Gastroesophageal sphincter (tissue), 4 donors: ENCODE measurements around the gene CCDC91. TPM values are rescaled to one million over a fixed set of nuclear protein-coding genes. Genes with fewer than 3 reads are reported as not detected.

Source experiments
- ATAC-seq: fragments of 150-250 bp; one replicate; pipeline ENCODE4 v1.9.1; 2016; ENCODE audit warnings: mild to moderate bottlenecking, moderate library complexity
- H3K27ac ChIP-seq, 4 donors: fragments of 200-600 bp; sonication (generic) in 3 of 4; 1 replicate in 3 of 4; 2 replicates in 1 of 4; pipeline ENCODE4 v1.5.1; 2016 to 2019
- H3K27me3 ChIP-seq: fragments of 200-600 bp; sonication (generic); one replicate; pipeline ENCODE4 v1.5.1; 2019
- H3K36me3 ChIP-seq, 2 donors: fragments of 200-600 bp; sonication (generic); one replicate each; pipeline ENCODE4 v1.5.1; 2019; ENCODE audit warnings: control low read depth in 1 of 2
- H3K4me1 ChIP-seq, 3 donors: fragments of 200-600 bp; sonication (generic); 1 replicate in 2 of 3; 2 replicates in 1 of 3; pipeline ENCODE4 v1.5.1; 2016 to 2019; ENCODE audit warnings: control low read depth in 2 of 3
- H3K4me3 ChIP-seq, 2 donors: fragments of 200-600 bp; sonication (generic); one replicate each; pipeline ENCODE4 v1.5.1; 2019; ENCODE audit warnings: mild to moderate bottlenecking in 1 of 2, moderate library complexity in 1 of 2
- H3K9me3 ChIP-seq, 3 donors: fragments of 200-600 bp; sonication (generic); one replicate each; pipeline ENCODE4 v1.5.1; 2017 to 2019; ENCODE audit warnings: control low read depth in 2 of 3
- EP300 ChIP-seq: sonication (generic); formaldehyde crosslinking; IDR thresholded peaks from one replicate; pipeline ENCODE4 v1.6.1; 2017; ENCODE audit warnings: antibody characterized with exemption, mild to moderate bottlenecking
- POLR2A ChIP-seq, 2 donors: fragments of 450-650 bp; IDR thresholded peaks; one replicate each; pipeline ENCODE4 v1.6.1; 2017; ENCODE audit warnings: antibody characterized with exemption in 2 of 2, mild to moderate bottlenecking in 2 of 2, moderate library complexity in 1 of 2
- POLR2AphosphoS5 ChIP-seq: sonication (generic); formaldehyde crosslinking; IDR thresholded peaks from one replicate; pipeline ENCODE4 v1.6.1; 2017; ENCODE audit warnings: antibody characterized with exemption
- WGBS, 2 donors: methylation state at CpG; one replicate each; pipeline ENCODE4 v1.1.5; 2018; ENCODE audit warnings: low coverage in 1 of 2; 5-methylcytosine and 5-hydroxymethylcytosine counted together
- total RNA-seq, 4 donors: library from RNA; depleted of rRNA; stranded (reverse); fragments of >200 nt; gene quantifications; one replicate each; pipeline ENCODE4 v1.1.0, GENCODE V29; 2016
- TF ChIP-seq, protein P1 (sequence below), 4 experiments: fragments of 200-600 bp in 2 of 4; fragments of 450-650 bp in 2 of 4; sonication (generic) in 1 of 4; IDR thresholded peaks; one replicate each; pipeline ENCODE4 v1.5.1; 2017 to 2019; ENCODE audit warnings: antibody characterized with exemption in 4 of 4, mild to moderate bottlenecking in 2 of 4, moderate library complexity in 2 of 4

Gene CCDC91
- total RNA-seq, 4 donors from 2014 or later, result 53.1 to 93.4 (median 64.0) TPM

- no peak for ATAC-seq
- Histone ChIP-seq H3K9me3 (peaks cover 0 to 31% (median 0%) of the 10 kb centered on the region in 3 donors), H3K27me3 (no peaks in the 10 kb centered on the region), H3K4me3 (no peak overlapping the region), H3K4me1 (no peaks in the 10 kb centered on the region), H3K36me3 (peaks cover 0 to 13% of the 10 kb centered on the region in 2 donors), H3K27ac (no peak overlapping the region)
- TF ChIP-seq POLR2A (IDR thresholded peaks at IDR 0.05) (no peak), EP300 (no peak), POLR2AphosphoS5 (no peak)
- TF ChIP-seq, protein P1, sequence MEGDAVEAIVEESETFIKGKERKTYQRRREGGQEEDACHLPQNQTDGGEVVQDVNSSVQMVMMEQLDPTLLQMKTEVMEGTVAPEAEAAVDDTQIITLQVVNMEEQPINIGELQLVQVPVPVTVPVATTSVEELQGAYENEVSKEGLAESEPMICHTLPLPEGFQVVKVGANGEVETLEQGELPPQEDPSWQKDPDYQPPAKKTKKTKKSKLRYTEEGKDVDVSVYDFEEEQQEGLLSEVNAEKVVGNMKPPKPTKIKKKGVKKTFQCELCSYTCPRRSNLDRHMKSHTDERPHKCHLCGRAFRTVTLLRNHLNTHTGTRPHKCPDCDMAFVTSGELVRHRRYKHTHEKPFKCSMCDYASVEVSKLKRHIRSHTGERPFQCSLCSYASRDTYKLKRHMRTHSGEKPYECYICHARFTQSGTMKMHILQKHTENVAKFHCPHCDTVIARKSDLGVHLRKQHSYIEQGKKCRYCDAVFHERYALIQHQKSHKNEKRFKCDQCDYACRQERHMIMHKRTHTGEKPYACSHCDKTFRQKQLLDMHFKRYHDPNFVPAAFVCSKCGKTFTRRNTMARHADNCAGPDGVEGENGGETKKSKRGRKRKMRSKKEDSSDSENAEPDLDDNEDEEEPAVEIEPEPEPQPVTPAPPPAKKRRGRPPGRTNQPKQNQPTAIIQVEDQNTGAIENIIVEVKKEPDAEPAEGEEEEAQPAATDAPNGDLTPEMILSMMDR (IDR thresholded peaks at IDR 0.05), result no peak
Observed at GRCh38 chr12:28290262-28290661, 100.0 kb downstream of the CCDC91 start.

DNA sequence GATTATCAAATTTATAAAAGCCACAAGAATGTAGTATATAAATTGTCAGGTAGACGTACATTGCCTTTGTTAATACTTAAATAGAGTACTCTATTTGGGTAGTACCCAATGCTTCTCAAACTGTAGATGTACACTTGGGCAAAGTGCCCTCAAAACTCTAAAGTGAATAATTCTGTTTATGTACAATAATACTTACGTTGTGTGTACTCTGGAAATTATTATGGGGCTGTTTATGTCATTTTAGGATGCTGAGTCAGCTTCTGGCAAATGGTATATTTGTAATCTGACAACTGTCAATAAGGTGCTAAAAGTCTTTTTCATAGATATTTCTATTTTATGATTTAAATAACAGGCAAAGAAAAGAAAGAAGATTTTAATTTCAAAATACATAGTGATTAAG, 102.4 kb downstream of the CCDC91 start:
- Histone ChIP-seq H3K27me3 (no peaks in the 10 kb centered on the region), H3K9me3 (peaks cover 0 to 31% (median 0%) of the 10 kb centered on the region in 3 donors), H3K4me3 (no peak overlapping the region), H3K4me1 (no peaks in the 10 kb centered on the region), H3K27ac (no peak overlapping the region), H3K36me3 (peaks cover 0 to 13% of the 10 kb centered on the region in 2 donors)
- ATAC-seq, result no peak
- TF ChIP-seq POLR2A (IDR thresholded peaks at IDR 0.05) (no peak), EP300 (no peak), POLR2AphosphoS5 (no peak)
- TF ChIP-seq, protein P1 (IDR thresholded peaks at IDR 0.05), result no peak
- 77 to 83% methylated on average over 2 of the region's 2 CpGs for WGBS, 2 donors

- H3K4me3 ChIP-seq, result no peak overlapping the region
- no peaks in the 10 kb centered on the region for H3K27me3 ChIP-seq
- no peak overlapping the region for H3K27ac ChIP-seq
- 84 to 95% methylated on average over 5 to 6 of the region's 6 CpGs for WGBS, 2 donors
- peaks cover 0 to 13% of the 10 kb centered on the region in 2 donors for H3K36me3 ChIP-seq
- H3K4me1 ChIP-seq, result peaks cover 0 to 5% (median 0%) of the 10 kb centered on the region in 3 donors
- H3K9me3 ChIP-seq, result peaks cover 0 to 22% (median 0%) of the 10 kb centered on the region in 3 donors
- TF ChIP-seq POLR2A (IDR thresholded peaks at IDR 0.05), result no peak
- ATAC-seq, result no peak
Observed at GRCh38 chr12:28294300-28294699, 104.0 kb downstream of the CCDC91 start.

- H3K36me3 ChIP-seq, result peaks cover 0 to 13% of the 10 kb centered on the region in 2 donors
- WGBS, 2 donors, result 95 to 98% methylated on average over 2 of the region's 2 CpGs
- H3K4me1 ChIP-seq, result peaks cover 0 to 7% (median 0%) of the 10 kb centered on the region in 3 donors
- H3K9me3 ChIP-seq, result peaks cover 0 to 4% (median 0%) of the 10 kb centered on the region in 3 donors
- no peak overlapping the region for H3K4me3 ChIP-seq
- TF ChIP-seq POLR2AphosphoS5, result no peak
- TF ChIP-seq EP300, result no peak
- TF ChIP-seq, protein P1 (IDR thresholded peaks at IDR 0.05), result no peak
- no peak for TF ChIP-seq POLR2A (IDR thresholded peaks at IDR 0.05)
- ATAC-seq, result no peak
- H3K27ac ChIP-seq, result no peak overlapping the region
- no peaks in the 10 kb centered on the region for H3K27me3 ChIP-seq
Observed at GRCh38 chr12:28296287-28296686, 106.0 kb downstream of the CCDC91 start.

DNA sequence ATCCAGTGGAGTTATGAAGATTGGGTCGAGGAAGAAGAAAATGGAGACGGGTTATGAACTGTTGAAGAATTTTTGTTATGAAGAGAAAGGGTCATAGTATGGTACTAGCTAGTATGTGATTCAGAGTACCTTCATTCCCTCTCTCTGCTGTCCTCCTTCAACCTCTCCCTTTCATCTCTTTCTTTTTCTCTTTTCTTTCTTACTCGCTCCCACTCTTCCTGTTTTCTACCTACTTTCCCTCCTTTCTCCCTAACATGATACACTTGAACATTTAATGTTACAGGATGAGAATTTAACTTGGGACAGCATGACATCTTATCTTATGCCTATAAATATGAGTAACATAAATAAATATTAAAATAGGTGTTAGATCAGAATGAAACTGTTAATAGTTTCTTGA, 112.9 kb downstream of the CCDC91 start:
- peaks cover 0 to 7% (median 0%) of the 10 kb centered on the region in 3 donors for H3K4me1 ChIP-seq
- TF ChIP-seq POLR2A (IDR thresholded peaks at IDR 0.05) (no peak), EP300 (no peak), POLR2AphosphoS5 (no peak)
- TF ChIP-seq, protein P1 (IDR thresholded peaks at IDR 0.05), result no peak
- H3K4me3 ChIP-seq, result no peak overlapping the region
- WGBS, 2 donors, result 96% methylated on average over 3 of the region's 3 CpGs
- peaks cover 0 to 12% of the 10 kb centered on the region in 2 donors for H3K36me3 ChIP-seq
- no peaks in the 10 kb centered on the region for H3K9me3 ChIP-seq
- H3K27me3 ChIP-seq, result no peaks in the 10 kb centered on the region
- ATAC-seq, result no peak
- no peak overlapping the region for H3K27ac ChIP-seq
